LHCN-M2 (cell line): ENCODE results near the gene TWNK. TPM values are rescaled to one million over a fixed set of nuclear protein-coding genes. Genes with fewer than 3 reads are reported as not detected.

Experiments
- DNase-seq: peaks from one replicate; pipeline ENCODE4 v3.0.0-alpha.2; 2012; ENCODE audit warnings: low read depth
- total RNA-seq: library from RNA; depleted of rRNA; stranded (reverse); fragments of >200 nt; gene quantifications from 2 replicates; pipeline ENCODE4 v1.2.3, GENCODE V29; 2014

The TWNK gene
- total RNA-seq, 1 experiment from 2014 or later = 9.1 TPM

DNA sequence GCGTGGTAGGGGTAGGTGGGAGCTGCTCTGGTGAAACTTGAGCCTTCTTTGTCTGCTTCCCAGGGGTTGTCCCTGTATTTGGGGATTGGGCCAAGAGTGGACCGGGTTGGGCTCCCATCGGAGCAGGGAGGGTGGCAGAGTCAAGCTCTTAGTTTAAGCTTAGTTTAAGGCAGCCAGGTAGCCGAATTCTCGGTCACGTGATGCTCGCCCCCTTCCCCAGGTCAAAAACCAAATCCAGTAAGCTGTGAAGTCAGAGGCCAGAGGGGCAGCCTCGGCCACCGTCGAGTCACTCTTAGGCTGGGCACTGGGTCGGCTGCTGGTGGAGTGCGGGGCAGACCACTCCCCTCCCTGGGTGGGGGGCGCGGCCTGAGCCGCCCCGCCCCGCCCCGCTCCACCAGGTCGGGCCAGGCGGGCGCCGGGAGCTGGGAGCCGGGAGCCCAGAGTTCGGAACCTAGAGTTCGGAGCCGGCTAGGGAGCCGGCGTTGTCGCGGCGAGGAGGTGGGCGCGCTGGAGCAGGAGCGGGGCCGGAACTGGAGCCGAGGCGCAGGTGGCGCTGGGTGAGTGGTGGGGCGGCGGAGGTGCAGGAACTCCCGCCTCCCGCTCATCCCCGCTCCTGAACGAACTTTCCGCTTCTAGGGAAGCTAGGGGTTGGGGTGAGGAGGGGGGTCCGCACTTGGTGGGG lies 9.5 kb downstream of the TWNK start:
- no peak for DNase-seq

DNA sequence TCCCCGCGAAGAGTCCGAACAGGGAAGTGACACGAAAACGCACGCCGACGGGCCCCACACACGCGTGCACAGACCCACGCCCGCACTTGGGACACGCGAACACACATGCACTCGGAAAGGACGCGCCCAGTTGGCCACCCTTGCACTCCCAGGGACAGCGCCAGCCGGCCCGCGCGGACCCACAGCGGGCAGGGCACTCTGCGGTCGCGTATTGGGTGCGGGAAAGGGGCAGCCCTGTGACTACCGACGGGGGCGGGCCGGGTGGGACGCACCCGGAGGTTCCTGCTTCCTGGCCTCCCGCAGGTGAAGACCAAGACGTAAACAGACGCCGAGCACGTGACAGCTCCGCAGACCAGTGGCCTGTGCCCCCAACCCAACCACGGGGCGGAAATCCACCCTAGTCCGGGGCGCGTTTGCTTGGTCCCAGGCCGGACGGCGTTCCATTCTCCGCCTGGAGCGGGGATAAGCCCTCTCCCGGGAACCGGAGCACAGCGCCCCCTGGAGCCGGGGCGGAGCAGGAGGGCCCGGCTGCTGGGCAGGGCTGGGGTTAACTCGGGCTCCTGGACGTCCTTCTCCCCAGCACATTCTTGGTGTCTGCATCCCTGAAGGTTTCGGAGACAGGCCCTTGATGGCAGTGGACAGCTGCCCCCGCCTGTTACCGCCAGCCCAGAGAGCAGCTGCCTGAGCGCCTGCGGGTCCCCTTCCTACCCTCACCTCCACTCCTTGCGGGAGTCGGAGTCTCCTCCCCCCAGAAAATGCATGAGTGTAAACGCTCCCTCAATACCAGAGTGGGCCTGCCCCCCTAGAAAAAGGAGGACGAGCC lies 10.2 kb downstream of the TWNK start:
- DNase-seq = peak; percentile 98

- no peak for DNase-seq
These were observed 11.0 kb downstream of the TWNK start for GRCh38 chr10:100998183-100998990.

DNA sequence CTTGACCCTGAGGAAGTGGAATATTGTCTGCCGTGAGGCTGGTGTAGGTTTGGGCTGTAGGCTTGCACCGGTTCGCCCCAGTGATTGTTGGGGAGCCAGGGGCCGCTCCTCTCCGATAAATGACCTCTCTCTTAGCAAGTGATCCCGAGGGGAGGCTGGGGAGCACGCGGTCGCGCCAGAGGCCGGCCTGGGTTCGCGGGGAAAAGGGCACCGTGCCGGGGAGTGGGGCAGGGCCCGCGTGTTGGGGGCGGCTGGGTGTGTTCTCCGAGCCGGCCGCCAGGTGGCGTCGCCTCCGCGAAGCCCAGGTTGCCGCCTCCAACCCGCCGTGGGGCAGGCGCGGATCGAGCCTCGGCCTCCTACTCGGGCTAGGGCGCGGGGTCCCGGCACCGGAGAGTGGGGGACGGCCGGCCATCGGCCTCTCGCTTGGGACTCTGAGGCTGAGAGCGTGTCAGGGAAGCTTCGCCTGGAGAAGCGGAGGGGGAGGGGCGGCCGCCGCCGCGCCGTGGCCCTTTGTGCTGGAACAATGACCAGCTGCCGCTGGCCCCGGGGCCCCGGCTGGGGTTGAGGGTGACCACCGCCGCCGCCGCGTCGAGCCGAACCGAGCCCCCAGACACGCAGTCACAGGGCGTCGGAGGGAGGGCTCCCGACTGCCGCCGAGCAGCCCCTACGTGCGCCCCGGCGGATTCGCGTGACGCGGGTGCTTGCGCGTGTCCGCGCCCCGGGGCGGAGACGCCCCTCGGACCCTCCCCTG lies 11.8 kb downstream of the TWNK start:
- DNase-seq = peak; percentile 76

- DNase-seq = no peak
These were observed 12.4 kb downstream of the TWNK start, which contains the start of gene LZTS2 for GRCh38 chr10:100999742-101000126. Gene LZTS2, plus strand, starts transcription at chr10:100999808. Its CDS starts 2,731 bp downstream, at chr10:101002539.

- peak; percentile 38 for DNase-seq
These were observed 13.0 kb downstream of the TWNK start for GRCh38 chr10:101000127-101000914.

DNA sequence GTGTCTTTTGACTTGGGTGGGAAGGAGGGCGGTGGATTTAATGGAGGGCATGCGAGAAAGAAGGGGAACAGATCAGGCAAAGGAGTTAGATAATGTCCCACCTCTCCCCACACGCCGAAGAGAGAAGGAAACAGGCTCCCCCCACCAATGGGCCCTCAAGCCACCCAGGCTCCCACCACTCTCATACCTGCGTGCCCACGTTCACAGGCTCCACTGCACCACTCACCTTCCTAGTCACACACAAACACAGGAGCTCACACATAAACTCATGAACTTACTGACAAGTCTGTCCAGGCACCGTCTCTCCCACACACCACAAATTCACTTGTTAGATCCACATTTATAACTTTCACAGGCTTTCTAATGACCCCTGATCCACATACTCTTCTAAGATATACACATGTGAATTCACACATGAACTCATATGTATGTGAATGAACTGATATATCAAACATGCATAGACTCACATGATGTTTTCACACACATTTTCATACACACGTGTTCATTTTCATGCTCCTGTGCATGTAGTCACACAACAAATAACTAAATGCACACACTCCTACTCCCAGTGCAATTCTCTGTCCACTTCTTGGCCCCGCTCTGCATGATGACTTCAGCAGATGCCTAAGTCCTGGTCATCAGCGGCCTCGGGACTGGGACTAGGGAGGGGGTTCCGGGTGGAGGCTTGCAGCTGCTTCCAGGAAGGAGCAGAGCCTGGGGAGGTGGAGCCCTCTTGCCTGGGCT lies 13.7 kb downstream of the TWNK start:
- peak; percentile 94 for DNase-seq

DNA sequence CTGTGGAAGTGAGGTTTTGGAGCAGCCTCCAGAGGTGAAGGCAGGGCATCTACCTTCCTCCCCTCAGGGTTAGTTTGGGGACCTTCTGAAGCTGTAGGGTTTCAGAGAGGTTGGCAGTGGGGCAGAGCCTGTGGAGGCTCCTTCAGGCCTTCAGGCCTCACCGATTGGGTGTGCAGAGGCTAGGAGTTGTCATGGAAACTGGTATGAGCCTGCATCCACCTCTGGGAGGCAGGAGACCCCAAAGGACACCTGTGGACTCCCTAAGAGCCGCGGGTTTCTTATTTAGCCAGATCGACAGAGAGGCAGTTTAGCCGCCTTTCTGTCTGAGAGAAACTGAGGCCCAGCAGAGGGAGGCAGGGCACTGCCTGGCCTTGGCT lies 14.3 kb downstream of the TWNK start:
- no peak for DNase-seq

- DNase-seq = no peak
These were observed 15.1 kb downstream of the TWNK start for GRCh38 chr10:101002456-101002855.

GRCh38 chr10:101003639-101004206 lies 16.4 kb downstream of the TWNK start:
- no peak for DNase-seq

DNA sequence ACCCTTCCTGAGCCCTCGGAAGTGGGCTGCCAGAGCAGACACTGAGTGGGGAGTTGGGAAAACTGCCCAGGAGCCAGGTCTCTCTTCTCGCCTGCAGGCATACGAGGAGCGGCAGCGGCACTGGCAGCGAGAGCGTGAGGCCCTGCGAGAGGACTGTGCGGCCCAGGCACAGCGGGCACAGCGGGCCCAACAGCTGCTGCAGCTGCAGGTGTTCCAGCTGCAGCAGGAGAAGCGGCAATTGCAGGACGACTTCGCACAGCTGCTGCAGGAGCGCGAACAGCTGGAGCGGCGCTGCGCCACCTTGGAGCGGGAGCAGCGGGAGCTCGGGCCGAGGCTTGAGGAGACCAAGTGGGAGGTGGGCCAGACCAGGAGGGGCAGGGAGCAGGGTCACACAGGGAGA lies 18.0 kb downstream of the TWNK start:
- DNase-seq = no peak

DNA sequence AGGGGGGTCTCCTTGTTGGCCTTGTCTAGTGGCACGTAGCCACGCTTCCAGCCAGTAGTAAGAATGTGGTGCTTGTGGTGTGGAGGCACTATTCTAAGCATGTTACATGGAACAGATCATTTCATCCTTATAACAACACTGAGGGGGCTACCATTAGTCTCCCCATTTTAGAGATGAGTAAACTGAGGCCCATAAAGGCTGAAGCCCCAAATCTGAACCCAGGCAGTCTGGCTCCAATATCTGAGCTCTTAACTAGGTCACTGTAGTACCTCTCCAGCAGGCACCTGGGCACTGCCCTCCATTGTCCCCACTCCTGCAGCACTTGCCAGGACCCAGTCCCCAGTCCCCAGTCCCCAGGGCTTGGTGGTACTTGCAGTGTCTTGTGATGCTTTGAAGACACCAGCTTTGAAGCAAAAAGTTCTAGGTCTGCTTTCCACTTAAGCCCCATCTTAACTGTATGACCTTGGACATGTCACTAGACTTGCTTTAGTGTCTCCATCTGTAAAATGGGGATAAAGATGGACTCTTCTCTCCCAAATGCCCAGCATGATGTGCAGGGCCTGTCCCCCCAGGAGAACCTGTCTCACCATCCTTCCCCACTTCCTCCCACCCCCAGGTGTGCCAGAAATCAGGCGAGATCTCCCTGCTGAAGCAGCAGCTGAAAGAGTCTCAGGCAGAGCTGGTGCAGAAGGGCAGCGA lies 18.7 kb downstream of the TWNK start:
- no peak for DNase-seq

DNA sequence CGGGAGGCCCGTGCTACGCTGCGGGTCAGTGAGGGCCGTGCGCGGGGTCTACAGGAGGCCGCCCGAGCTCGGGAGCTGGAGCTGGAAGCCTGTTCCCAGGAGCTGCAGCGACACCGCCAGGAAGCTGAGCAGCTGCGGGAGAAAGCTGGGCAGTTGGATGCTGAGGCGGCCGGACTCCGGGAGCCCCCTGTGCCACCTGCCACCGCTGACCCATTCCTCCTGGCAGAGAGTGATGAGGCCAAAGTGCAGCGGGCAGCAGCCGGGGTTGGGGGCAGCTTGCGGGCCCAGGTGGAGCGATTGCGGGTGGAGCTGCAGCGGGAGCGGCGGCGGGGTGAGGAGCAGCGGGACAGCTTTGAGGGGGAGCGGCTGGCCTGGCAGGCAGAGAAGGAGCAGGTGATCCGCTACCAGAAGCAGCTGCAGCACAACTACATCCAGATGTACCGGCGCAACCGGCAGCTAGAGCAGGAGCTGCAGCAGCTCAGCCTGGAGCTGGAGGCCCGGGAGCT lies 19.3 kb downstream of the TWNK start:
- DNase-seq = peak; percentile 21

- DNase-seq = peak; percentile 60
These were observed 19.9 kb downstream of the TWNK start for GRCh38 chr10:101007099-101007711.

- peak; percentile 61 for DNase-seq
These were observed 20.8 kb downstream of the TWNK start for GRCh38 chr10:101007915-101008822.

DNA sequence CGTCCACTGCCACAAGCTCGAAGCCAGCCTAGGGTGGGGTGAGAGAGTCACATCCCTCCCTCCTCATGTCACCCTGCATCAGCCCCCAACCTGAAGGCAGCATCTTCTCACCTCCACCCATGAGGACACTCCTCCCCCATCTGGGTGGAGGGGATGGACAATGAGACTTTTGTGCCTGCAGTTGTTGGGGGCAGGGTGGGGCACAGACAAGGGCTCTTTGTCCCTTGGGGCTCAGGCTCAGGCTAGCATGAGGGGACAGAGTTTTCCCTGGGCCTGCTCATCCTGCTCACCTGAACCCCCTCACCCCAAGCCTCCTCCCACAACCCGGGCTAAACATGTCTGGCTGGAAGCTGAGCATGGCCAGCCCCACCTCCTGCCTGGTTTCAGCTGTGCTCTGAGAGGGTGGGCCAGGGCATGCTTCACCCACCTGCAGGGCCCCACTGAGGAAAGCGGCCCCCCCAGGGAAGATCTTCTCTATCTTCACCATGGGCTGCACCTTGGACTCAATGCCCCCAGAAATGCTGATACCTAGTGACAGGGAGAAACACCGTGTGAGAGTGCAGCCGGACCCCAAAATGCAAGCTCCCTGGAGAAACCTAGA lies 21.6 kb downstream of the TWNK start:
- DNase-seq = no peak

DNA sequence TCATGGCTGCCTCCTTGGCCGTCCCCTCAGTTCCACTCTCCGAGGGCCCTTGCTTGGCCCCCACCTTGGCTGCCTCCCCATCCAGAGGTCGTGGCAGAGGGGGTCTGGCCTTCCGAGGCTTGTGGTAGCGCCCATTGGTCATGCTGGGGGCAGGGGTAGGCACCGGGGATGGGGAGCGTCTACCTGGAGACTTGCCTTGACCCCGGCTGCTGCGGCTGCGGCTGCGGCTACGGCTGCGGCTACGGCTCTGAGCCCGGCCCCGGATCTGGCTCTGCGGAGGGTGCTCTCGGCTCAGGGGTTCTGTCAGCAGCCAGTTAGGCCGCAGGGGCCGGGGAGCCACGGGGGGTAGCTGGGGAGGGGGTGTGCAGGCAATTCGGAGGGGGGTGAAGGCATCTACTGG lies 23.0 kb downstream of the TWNK start:
- DNase-seq = no peak
